HG02981 (cell line): ENCODE results near the gene RILPL1.
"Not testable (repeated sequence)": the region's sequence is repeated elsewhere in the genome, so short reads cannot be mapped to it uniquely, and the experiment has no call there.

Experiments used
- ATAC-seq: cut with Tn5 transposase; IDR thresholded peaks from one replicate; pipeline ENCODE4 v1.9.1; 2021; ENCODE audit warnings: mild to moderate bottlenecking, moderate library complexity; ENCODE audit not compliant: unreplicated experiment

Gene RILPL1

GRCh38 chr12:123533672-123534643, at the start of gene RILPL1:
Gene RILPL1 (minus strand): TSS chr12:123533719. CDS start chr12:123533482, 237 bp downstream.
- ATAC-seq: no peak

- ATAC-seq: no peak
These were observed 47.3 kb upstream of the RILPL1 start for GRCh38 chr12:123580772-123581171.

- not testable (repeated sequence) for ATAC-seq
These were observed 45.3 kb upstream of the RILPL1 start for GRCh38 chr12:123578829-123579228.

GRCh38 chr12:123578243-123578642, 44.7 kb upstream of the RILPL1 start:
- no peak for ATAC-seq

GRCh38 chr12:123576611-123577010, 43.1 kb upstream of the RILPL1 start:
- ATAC-seq: no peak

- ATAC-seq: no peak
These were observed 40.4 kb upstream of the RILPL1 start for GRCh38 chr12:123573870-123574269.

GRCh38 chr12:123572391-123572790, 38.9 kb upstream of the RILPL1 start:
- ATAC-seq: no peak

- ATAC-seq: no peak
These were observed 37.9 kb upstream of the RILPL1 start for GRCh38 chr12:123571343-123571813.

GRCh38 chr12:123559468-123559867, 25.9 kb upstream of the RILPL1 start:
- no peak for ATAC-seq

GRCh38 chr12:123558487-123558886, 25.0 kb upstream of the RILPL1 start:
- ATAC-seq: not testable (repeated sequence)

GRCh38 chr12:123554843-123555242, 21.3 kb upstream of the RILPL1 start:
- not testable (repeated sequence) for ATAC-seq

- not testable (repeated sequence) for ATAC-seq
These were observed 20.6 kb upstream of the RILPL1 start for GRCh38 chr12:123554136-123554535.

- ATAC-seq: no peak
These were observed 17.2 kb upstream of the RILPL1 start for GRCh38 chr12:123550700-123551099.

- ATAC-seq: no peak
These were observed 14.6 kb upstream of the RILPL1 start for GRCh38 chr12:123548107-123548506.

GRCh38 chr12:123546281-123546680, 12.8 kb upstream of the RILPL1 start:
- no peak for ATAC-seq

- no peak for ATAC-seq
These were observed 10.0 kb upstream of the RILPL1 start for GRCh38 chr12:123543541-123543940.

- ATAC-seq: no peak
These were observed 7.6 kb upstream of the RILPL1 start for GRCh38 chr12:123540899-123541662.

- ATAC-seq: not testable (repeated sequence)
These were observed 2.4 kb upstream of the RILPL1 start for GRCh38 chr12:123535952-123536351.

GRCh38 chr12:123532808-123533649, 490 bp downstream of the RILPL1 start:
- ATAC-seq: no peak

- ATAC-seq: peak; percentile 53
These were observed 1.5 kb downstream of the RILPL1 start for GRCh38 chr12:123532019-123532418.

- ATAC-seq: no peak
These were observed 2.4 kb downstream of the RILPL1 start for GRCh38 chr12:123531091-123531490.
